ENCODE data around the gene GEMIN4. TPM values are rescaled to one million over a fixed set of nuclear protein-coding genes. Genes with fewer than 3 reads are reported as not detected.

Gene GEMIN4
- total RNA-seq, 6 experiments from 2014 or later, result 21.0 to 27.7 (median 21.7) TPM

- no peak for DNase-seq
- Mint-ChIP-seq H3K4me3 (no peak overlapping the region), H3K27ac (no peak overlapping the region), H3K4me1 (ENCODE audit: low read depth) (peaks cover 30% of the 10 kb centered on the region), H3K36me3 (ENCODE audit: low read depth) (peaks cover 20% of the 10 kb centered on the region), H3K27me3 (ENCODE audit: insufficient read depth) (no peaks in the 10 kb centered on the region), H3K9me3 (no peaks in the 10 kb centered on the region)
- TF ChIP-seq CTCF (IDR thresholded peaks at IDR 0.05), result no peak
Measured at GRCh38 chr17:705863-706262, 46.2 kb downstream of the GEMIN4 start.

GRCh38 chr17:705011-705410 lies 47.1 kb downstream of the GEMIN4 start:
- Mint-ChIP-seq H3K27me3 (ENCODE audit: insufficient read depth) (no peaks in the 10 kb centered on the region), H3K9me3 (no peaks in the 10 kb centered on the region)
- no peak for TF ChIP-seq CTCF (IDR thresholded peaks at IDR 0.05)

GRCh38 chr17:704111-704864 lies 47.8 kb downstream of the GEMIN4 start:
- Mint-ChIP-seq H3K4me3 (no peak overlapping the region), H3K9me3 (no peaks in the 10 kb centered on the region), H3K27me3 (ENCODE audit: insufficient read depth) (no peaks in the 10 kb centered on the region), H3K4me1 (ENCODE audit: low read depth) (peaks cover 39% of the 10 kb centered on the region), H3K27ac (peak overlapping the region; percentile 67), H3K36me3 (ENCODE audit: low read depth) (peaks cover 15% of the 10 kb centered on the region)
- DNase-seq, result no peak
- no peak for TF ChIP-seq CTCF (IDR thresholded peaks at IDR 0.05)

More at GRCh38 chr17:705011-705410, 47.1 kb downstream of the GEMIN4 start:
- peaks cover 20% of the 10 kb centered on the region for H3K36me3 Mint-ChIP-seq (ENCODE audit: low read depth)
- DNase-seq, result no peak
- peak overlapping the region; percentile 67 for H3K27ac Mint-ChIP-seq
- H3K4me1 Mint-ChIP-seq (ENCODE audit: low read depth), result peaks cover 35% of the 10 kb centered on the region
- no peak overlapping the region for H3K4me3 Mint-ChIP-seq

- DNase-seq, result no peak
- peaks cover 39% of the 10 kb centered on the region for H3K4me1 Mint-ChIP-seq (ENCODE audit: low read depth)
- H3K27ac Mint-ChIP-seq, result peak overlapping the region; percentile 67
- no peaks in the 10 kb centered on the region for H3K9me3 Mint-ChIP-seq
- no peak overlapping the region for H3K4me3 Mint-ChIP-seq
- TF ChIP-seq CTCF (IDR thresholded peaks at IDR 0.05), result no peak
- no peaks in the 10 kb centered on the region for H3K27me3 Mint-ChIP-seq (ENCODE audit: insufficient read depth)
- peaks cover 10% of the 10 kb centered on the region for H3K36me3 Mint-ChIP-seq (ENCODE audit: low read depth)
Measured at GRCh38 chr17:703081-703875, 48.8 kb downstream of the GEMIN4 start.

- H3K36me3 Mint-ChIP-seq (ENCODE audit: low read depth), result peaks cover 21% of the 10 kb centered on the region
- DNase-seq, result peak; percentile 47
- TF ChIP-seq CTCF (IDR thresholded peaks at IDR 0.05), result peak; percentile 95
- peaks cover 57% of the 10 kb centered on the region for H3K4me1 Mint-ChIP-seq (ENCODE audit: low read depth)
- peak overlapping the region; percentile 28; the same call in 1 of the 2 replicates for H3K27ac Mint-ChIP-seq
- H3K4me3 Mint-ChIP-seq, result no peak overlapping the region
- H3K27me3 Mint-ChIP-seq (ENCODE audit: insufficient read depth), result no peaks in the 10 kb centered on the region
- no peaks in the 10 kb centered on the region for H3K9me3 Mint-ChIP-seq
Measured at GRCh38 chr17:700504-701094, 51.5 kb downstream of the GEMIN4 start.

Measured in HFFc6 (cell line).